ENCODE results near the gene LRRC4B.

LRRC4B gene

GRCh38 chr19:50506700-50507099, 61.5 kb downstream of the LRRC4B start:
- no peak for DNase-seq (ENCODE audit: low spot score)

DNA sequence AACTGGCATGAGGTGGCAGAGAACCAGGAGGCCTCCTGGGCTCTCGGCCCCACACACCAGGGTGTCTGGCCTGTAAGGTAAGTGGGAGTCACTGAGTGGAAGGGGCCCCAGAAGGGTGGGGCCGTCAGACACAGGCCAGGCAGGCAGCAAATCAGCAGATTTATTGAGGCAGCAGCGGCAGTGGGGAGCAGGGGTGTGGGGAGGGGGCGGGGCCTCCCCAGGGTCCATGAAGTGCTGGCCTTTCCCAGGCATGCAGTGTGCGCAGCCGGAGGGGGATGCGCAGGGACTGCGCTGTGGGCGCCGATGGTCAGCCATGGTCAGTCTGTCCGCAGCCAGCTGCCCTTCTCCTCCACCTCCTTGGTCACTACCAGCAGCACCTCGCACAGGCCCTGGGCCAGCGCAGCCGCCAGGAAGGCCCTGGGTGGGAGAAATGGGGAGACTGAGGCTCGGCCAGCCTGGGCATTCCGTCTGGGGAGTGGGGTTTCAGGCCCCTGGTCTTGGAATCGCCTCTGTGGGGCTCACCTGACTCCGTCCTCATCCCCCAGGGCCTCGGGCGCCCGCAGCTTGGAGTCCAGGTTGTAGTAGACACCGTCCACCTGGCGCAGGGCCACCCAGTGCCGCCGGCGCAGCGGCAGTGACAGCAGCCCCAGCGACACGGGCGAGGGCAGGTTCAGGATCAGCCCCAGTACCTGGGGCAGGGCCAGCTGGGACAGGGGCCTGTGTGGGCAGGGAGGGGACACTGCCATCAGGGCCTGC, 62.2 kb downstream of the LRRC4B start:
- no peak for DNase-seq (ENCODE audit: low spot score)

DNA sequence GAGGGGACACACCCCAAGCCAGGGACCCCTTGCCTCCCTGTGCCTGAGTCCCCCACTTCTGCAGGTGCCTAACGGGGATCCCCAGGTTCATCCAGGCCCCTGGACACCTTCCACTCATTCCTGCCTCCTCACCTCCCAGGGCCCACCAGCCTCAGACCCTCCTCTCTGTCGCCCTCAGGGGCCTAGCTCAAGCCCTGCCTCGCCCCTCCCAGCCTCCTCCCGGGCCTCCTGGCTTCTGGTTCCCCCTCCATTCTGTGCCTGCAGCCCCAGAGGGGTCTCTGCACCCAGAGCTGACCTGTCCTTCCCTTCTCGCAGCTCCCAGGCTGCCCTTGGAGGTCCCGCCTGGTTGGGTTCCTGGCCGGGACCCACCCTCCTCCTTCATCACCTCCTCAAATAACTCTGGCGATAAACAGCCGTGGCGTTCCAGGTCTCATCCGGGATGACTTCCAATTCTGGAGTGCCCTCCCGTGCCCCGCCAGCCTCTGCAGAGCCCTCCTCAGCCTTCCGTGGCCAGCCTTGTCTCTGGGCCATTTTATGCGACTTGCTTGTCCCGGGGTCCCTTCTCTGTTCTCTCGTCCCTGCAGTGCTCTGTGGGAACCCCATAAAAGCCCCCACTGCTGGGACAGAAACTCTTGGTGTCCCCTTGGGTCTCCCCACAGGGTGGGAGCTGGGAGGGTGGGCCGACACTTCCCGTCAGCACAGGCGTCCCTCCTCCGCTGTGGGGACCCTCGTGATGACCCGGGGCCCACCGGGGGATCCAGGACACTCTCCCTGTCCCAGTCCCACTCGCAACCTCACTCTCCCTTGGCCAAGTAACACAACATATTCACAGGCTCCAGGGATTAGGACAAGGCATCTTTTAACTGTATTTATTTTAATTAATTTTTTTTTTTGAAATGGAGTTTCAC, 66.4 kb downstream of the LRRC4B start:
- no peak for DNase-seq (ENCODE audit: low spot score)

GRCh38 chr19:50501186-50501567, 67.1 kb downstream of the LRRC4B start:
- no peak for DNase-seq (ENCODE audit: low spot score)

- DNase-seq (ENCODE audit: low spot score) = no peak
Measured at GRCh38 chr19:50500753-50501151, 67.5 kb downstream of the LRRC4B start.

DNA sequence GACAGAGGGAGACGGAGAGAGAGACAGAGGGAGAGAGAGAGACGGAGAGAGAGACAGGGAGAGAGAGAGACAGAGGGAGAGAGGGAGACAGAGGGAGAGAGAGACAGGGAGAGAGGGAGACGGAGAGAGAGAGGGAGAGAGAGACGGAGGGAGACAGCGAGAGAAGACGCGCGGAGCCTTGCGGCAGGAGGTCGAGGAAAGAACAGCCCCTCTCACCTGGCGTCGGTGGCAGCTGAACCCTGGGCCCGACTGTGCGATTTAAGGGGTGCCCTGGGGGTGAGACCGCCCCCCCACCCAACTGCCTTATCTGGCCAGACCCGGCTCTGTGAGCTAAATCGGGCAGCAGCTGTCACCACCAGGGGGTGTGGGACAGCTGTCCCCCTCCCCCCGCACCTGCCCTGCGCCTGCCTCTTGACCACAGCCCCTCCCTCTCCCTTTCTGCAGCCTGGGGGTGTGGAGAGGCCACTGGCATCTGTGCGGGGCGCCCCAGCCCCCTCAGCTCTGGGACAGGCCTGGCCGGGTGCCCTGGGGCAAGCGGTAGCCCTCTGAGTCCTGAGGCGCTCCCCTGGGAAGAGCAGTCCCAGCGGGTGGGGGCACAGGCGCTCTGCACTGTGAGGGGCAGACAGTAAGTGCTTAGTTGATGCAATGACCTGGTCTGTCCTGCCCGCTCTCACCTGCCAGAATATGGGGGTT, 68.0 kb downstream of the LRRC4B start:
- DNase-seq (ENCODE audit: low spot score) = no peak

DNA sequence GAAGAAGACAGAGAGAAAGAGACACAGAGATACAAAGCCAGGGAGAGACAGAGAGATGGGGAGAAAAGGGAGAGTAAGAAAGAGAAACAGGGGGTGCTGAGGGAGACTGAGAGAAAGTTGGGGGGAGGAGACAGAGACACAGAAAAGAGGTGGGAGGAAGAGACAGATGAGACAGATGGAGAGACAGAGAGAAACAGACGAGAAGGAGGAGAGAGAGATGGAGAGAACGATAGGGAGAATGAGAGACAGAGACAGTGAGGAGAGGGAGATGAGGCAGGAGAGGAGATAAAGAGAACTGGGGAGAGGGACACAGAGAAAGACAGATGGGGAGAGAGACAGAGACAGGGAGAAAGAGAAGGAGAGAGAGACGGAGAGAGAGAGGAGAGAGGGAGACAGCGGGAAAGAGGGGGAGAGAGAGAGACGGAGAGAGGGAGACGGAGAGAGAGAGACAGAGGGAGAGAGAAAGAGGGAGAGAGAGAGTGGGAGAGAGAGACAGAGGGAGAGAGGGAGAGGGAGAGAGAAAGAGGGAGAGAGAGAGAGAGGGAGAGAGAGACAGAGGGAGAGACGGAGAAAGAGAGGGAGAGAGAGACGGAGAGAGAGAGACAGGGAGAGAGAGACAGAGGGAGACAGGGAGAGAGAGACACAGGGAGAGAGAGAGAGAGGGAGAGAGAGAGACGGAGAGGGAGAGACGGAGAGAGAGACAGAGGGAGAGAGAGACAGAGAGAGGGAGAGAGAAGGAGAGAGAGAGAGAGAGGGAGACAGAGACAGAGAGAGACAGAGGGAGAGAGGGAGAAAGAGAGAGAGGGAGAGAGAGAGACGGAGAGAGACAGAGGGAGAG, 69.8 kb downstream of the LRRC4B start:
- DNase-seq (ENCODE audit: low spot score) = no peak

- no peak for DNase-seq (ENCODE audit: low spot score)
Measured at GRCh38 chr19:50497022-50497405, 71.2 kb downstream of the LRRC4B start.

- peak; percentile 98 for DNase-seq (ENCODE audit: low spot score)
Measured at GRCh38 chr19:50496189-50497021, 71.8 kb downstream of the LRRC4B start.

GRCh38 chr19:50495020-50495531, 73.2 kb downstream of the LRRC4B start:
- no peak for DNase-seq (ENCODE audit: low spot score)

GRCh38 chr19:50494186-50495019, 73.8 kb downstream of the LRRC4B start:
- no peak for DNase-seq (ENCODE audit: low spot score)

DNA sequence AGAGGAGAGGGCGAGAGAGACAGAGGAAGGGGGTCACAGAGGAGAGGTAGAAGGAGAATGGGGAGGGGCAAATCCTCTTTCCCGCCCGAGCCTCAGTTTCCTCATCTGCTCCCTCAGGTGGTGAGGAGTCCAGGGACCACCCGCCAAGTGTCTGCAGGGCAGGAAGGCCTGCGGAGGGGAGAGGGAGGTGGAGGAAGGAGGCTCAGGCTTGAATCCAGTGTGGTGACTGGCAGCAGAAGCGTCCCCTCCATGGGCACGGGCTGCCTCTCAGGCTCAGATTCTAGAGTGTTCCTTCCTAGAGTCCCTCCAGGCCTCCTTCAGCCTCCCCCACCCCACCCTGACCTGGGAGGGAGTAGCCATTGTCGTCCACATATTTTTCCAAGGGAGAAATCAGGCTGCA, 75.1 kb downstream of the LRRC4B start:
- no peak for DNase-seq (ENCODE audit: low spot score)

- DNase-seq (ENCODE audit: low spot score) = no peak
Measured at GRCh38 chr19:50492303-50493052, 75.8 kb downstream of the LRRC4B start.

GRCh38 chr19:50490991-50491472, 77.2 kb downstream of the LRRC4B start:
- DNase-seq (ENCODE audit: low spot score) = no peak

- DNase-seq (ENCODE audit: low spot score) = no peak
Measured at GRCh38 chr19:50490411-50490811, 77.8 kb downstream of the LRRC4B start.

- DNase-seq (ENCODE audit: low spot score) = no peak
Measured at GRCh38 chr19:50489461-50490011, 78.7 kb downstream of the LRRC4B start.

- peak; percentile 39 for DNase-seq (ENCODE audit: low spot score)
Measured at GRCh38 chr19:50488389-50489194, 79.6 kb downstream of the LRRC4B start.
